Activated naive CD8-positive, alpha-beta T cell treated with anti-CD3 and anti-CD28 coated beads, Interleukin-2, amount 50 U/mL, for 16 hours (primary cell): ENCODE measurements around the gene RAD51B.
"Not testable (repeated sequence)": the region's sequence is repeated elsewhere in the genome, so short reads cannot be mapped to it uniquely, and the experiment has no call there.

Experiments
- DNase-seq: peaks from one replicate; pipeline ENCODE4 v3.0.0-alpha.2; 2020; ENCODE audit warnings: low read depth, low spot score

RAD51B gene

DNA sequence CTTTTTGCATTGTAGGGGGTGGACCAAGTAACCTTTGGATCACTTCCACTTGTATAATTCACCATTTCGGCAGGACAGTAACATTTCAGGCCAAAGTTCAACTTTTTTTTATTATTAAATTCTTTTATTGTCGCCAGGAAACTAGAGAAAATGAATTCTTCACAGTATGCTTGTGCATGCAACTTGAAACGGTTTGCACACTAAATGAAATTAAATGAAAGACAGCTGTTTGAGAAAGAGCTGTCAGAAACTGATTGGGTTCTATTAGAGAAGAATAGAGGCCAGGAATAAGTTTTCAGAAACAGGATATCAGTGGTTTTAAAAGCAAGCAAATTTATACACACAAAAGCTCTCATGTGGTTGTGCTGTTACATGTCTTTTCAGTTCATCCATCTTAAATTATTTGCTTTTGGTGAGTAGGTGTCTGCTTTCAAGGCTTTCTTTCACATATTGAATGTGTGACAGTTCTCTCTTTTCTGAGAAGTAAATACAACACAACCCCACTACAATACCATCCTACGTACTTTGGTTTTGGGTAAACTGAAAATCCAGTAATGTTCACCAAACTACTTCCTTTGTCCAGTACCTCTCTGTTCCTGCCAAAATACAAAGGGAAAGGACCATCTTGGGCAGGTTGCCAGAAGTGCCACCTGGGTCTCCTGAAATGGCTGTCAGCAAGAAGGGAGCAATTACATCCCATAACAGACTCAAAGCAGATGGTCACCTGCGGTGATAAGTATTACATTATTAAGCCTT is 291.7 kb downstream of the RAD51B start:
- no peak for DNase-seq

DNA sequence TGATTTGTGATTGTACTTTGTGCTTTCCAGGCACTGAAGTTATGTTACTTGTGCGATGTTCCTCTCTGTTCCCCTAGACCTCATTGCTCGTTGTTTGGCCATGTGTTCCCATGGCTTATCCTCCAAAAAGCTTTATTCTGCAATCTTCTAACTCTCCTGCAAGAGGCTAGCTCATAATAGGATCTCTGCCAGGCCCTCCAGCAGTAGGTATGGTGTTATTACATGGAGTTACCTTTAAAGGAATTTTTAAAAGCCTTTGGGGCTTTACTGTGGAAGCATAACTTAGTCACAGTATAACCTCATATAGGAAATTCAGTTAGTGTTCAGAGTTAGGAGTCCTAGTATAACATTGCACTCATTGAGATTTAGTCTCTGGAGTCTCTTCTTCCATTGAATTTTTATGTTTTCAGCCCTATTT is 292.3 kb downstream of the RAD51B start:
- no peak for DNase-seq

DNA sequence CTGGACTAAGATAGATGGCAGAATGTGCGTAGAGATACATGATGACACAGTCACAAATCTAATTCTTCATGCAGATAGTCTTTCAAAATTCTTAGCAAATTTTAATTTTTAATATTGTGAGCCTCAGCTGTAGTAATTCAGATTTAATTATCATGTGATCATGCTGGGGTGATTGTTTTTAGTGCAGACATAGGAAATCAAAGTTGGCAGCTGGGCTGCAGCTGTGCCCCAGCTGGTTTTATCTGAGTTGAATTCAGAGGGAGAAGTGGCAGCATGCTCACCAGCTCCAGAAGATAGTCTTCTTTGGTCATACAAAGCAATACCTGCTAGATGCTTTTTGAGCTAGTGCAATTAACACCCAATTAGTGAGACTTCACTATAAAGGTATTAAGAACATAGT is 292.9 kb downstream of the RAD51B start:
- DNase-seq, result no peak

DNA sequence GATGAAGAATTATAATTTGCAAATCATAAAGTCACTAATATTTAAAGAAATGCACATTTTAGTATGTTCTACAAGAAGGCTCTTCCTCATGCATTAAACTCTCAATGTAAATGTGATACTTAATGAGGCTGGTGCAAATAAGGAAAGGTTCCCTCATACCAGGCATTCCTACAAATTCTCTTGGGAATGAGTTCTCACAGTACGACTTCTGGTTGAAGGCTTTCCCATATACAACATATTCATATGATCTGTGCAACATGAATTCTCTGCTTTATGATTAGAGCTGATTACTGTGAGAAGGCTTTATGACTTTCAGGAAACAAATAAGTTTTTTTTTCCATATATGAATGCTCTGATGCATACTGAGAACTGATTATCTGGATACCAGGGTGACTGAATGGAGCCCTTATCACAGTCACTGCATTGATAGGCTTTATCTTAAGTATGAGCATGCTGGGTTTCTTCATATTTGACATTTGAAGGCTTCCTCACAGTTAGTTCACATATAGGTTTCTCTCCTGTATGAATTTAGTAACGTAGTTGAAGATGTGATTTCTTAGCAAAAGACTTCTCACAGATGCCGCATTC is 293.9 kb downstream of the RAD51B start:
- DNase-seq, result no peak

DNA sequence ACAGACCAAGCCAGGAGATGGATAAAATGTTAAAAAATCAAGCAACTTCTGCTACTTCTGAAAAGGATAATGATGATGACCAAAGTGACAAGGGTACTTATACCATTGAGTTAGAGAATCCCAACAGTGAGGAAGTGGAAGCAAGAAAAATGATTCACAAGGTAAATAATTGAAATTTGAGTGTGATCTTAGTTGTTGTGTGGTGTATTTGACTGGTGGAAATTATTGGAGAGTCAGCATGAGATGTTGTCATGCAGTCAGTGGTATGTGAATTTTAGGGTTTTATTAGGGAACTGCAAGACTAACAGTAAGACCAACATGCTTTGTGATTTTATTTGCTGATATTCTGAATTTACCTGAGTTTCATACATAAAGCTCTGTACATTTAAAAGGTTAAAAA is 296.4 kb downstream of the RAD51B start:
- not testable (repeated sequence) for DNase-seq

DNA sequence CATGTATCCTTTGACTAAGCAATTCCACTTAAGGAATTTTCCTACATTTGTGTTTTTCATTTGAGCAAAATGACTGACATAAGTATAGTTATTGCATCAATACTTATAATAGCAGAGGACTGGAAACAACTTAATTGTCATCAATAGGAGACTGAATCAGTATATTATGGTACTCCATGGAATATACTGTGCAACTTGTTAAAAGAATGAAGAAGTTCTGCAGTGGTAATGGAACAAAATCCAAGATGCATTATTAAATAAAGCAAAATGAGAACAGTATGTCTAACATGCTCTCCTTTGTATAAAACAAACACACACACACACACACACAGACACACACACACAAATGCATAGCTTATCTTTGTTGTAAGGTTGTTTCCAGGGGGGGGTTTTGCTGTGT is 303.1 kb downstream of the RAD51B start:
- DNase-seq, result no peak

DNA sequence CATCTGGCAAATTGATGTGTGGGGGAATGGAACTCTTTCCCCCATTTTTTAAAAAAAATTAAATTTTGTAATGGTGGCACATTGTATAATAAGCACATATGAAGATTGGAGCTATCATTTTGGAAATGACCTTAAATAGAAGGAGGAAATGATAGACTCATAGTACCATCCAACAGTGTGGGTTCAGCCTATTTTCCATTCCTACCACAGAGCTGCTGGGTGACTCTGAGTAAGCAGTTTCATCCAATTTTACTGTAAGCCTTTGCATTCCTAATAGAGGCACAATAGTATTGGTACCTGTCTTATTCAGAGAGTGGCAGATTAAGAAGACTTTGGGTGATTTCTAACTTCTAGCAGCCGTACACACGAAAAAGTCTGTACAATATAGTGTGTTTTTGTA is 304.5 kb downstream of the RAD51B start:
- no peak for DNase-seq

DNA sequence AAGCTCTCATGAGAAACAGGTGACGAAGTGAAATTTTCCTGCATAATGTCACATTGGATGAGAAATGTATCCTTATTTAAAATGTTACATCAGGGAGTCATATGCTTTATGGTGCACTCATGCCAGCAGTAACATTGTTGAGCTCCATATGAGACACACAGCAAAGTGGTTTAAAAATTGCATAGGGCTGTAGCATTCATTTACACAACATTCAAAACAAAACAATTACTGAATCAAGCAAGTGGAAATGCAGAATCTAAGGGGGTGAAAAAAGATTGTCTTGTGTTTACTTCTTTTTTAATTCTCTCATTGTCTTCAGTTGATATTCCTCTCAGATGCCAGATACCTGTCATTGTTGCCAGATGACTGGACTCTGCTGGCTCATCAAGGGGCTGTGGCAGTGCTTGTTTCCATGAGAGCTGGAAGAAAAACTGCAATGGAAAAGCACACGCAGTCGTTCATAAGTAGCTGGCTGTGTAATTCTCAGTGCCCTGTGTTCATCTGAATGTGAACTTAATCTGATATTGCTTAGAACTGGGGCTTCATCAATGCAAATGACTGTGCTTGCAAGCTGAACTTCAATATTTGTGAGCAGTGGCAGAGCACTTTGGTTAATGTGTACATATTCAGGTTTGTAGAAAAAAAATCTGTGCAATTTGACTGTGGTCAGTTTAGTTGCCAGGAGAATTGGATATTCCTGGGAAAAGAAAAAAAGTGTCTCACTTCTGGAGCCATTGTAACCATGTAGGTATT is 305.6 kb downstream of the RAD51B start:
- no peak for DNase-seq

DNA sequence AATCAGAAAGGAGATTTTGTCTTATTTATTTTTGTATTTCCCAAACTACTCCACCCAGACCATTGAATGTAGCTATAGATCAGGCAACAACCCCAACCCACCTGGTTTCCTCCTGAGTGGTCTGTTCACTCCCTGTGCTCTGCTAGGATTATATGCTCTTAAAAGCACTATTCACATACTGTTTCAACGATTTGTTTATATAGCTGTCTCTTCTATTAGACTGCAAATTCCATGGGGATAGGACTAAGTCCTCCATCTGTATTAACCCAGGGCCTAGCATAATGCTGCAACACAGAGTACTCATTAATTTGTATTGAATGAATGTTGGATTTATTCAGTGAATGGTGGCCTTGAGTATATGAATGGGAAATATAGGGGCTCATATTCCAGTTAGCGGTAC is 307.6 kb downstream of the RAD51B start:
- DNase-seq, result no peak

DNA sequence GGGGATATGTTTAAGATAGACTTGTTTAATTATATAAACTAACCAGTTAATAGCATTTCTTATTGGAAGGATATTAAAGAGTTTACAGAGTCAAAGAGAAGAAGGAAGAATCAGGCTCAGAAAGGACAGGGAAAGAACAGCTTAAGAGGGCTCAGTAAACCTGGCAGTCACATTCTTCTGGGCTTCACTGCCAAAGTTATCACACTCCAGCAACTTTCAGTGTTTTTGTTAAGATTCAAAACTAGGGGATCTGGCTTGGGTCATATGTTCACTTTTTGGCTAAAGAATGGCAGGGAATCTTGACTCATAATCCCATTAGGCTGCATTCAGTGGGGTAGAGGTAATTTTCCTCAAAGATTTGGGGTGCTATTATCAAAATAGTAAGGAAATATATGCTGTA is 312.3 kb downstream of the RAD51B start:
- no peak for DNase-seq

DNA sequence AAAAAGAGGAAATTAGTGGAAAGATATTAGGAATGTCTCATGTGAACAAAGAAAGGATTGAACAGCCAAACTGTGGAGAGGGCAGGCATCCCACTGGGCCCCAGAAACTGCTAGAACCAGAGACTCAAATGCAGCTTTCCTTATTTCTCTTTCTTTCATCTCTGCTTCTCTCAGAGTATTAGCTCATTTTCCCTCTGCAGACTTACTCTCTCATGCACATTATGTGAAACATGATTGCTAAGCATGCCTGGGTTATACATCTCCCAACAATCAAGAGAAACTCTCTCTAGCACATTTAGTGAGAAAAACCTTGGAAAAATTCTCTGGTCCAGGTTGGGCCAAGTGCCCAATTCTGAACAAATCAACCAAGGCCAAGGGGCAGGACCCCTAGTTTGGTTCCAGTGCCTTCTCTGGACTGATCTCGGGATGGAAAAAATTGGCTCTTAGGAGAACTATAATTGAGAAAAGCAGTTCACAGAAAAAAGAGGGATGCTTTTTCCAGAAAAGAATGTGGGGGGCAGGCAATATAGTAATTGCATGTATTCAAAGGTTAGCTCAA is 313.1 kb downstream of the RAD51B start:
- DNase-seq, result no peak

DNA sequence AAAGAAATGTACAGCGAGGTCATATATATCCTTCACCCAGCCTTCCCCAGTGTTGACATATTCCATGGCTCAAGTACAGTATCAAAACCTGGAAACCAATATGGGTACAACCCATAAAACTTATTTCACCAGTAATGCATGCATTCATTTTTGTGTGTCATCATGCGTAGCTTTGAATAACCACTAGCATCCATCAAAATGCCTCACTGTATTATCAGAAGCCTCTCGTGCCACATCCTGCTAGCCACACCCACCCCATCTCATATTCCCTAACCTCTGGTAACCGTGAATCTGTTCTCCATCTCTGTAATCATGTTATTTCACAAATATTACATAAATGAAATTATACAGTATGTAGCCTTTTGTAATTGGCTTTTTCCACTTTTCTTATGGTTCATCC is 314.3 kb downstream of the RAD51B start:
- DNase-seq, result no peak

DNA sequence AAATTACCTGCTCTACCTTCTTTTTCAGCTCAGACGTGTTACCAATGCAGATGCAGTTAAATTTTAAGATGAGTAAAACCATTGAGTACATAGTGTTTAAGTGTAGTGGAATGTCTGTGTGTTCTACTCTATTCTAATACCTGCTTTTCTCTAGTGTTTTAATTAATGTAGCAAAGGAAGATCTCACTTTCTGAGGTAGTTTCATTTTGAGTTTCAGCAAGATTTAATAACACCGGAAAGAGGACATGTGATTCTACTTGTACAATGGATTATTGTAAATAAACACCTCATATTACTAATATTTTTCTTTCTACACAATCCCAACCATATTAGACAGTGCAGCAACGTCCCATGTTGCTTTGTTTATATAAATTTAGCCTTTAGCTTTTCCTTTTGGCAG is 315.4 kb downstream of the RAD51B start:
- no peak for DNase-seq

DNA sequence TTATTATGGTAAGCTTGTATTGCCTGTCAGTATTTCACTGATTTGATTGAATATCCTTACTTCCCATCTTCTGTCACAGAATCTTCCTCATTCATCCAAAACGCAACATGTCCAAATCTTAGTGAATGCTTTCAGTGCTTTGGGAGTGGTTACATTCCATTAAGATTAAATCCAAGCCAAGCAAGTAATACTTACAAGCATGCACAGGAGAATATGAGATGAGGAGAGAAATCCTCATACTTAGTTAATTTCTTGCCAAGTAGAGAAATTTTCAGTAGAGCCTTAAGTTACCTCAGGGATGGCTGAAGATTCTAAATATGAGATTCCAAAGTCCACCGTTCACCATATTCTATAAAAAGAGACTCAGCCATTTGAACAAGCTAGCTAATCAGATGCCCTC is 316.0 kb downstream of the RAD51B start:
- DNase-seq, result no peak

DNA sequence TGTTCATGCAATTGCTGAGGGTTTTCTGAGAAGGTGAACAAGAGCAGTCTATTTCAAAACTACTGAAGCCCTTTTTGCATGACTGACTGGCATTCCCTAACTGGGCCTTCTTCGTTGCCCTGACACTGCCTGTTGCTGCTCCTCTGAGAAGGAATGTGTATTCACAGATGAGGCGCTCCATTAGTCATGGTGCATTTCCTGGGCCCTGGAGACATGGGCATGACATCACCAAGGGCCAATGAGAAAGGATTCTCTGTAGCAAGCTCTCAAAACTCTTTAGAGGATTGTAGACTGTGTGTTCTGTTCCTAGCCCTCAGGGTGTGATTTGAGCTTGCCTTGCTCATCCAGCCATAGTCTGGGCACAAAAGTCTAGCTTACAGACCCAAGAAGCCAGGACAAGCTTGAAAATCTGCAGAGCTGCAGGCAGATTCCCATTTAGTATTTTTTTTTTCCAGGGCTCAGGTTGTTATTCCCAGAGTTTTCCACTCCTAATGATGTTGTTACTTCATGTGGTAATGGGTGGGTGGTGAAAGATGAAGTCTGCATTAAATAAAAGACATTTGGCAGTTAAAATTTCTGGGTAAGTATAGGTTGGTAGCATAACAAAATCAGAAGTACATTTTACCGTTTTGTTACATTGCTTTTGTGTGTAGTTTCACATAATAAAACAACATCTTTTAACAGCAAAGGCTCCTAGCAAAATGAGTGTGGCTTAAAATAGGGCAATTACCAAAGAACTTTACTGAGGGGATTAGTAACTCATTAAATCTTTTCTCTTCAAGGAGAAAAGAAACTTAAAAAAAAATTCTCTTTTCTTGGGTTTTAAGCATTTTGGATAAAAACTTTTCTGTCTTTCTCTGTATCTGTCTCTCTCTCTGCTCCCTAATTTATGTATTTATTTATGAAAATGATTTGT is 318.4 kb downstream of the RAD51B start:
- no peak for DNase-seq

DNA sequence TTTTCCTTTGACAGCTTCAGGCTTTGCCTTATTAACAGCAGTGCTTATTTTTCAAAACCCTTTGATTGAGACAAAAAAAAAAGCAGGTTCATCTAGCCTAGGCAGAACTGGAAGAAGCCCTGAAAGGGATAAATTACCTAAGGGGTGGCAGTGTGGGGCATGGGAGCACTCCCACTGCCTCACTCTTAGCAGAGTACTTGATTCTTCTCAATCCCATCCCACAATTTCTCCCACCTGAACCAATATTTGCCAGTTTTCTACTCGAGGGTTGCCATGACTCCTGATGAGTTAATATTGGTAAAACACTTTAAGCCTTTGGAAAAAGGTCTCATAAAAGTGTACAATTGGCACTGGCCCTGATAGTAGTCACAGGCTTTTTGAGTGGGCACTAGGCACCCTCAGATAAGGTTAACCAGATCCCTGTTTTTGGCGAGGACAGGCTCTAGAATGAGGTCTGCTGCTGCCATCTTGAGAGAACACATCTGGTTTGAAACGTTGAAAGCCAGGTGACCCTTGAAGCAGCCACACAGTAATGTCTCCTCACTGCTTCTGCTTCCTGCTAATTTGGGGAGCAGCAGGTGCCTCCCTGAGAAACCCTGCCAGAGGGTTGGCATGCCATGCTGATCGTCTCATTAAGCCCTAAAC is 320.0 kb downstream of the RAD51B start:
- DNase-seq, result no peak

DNA sequence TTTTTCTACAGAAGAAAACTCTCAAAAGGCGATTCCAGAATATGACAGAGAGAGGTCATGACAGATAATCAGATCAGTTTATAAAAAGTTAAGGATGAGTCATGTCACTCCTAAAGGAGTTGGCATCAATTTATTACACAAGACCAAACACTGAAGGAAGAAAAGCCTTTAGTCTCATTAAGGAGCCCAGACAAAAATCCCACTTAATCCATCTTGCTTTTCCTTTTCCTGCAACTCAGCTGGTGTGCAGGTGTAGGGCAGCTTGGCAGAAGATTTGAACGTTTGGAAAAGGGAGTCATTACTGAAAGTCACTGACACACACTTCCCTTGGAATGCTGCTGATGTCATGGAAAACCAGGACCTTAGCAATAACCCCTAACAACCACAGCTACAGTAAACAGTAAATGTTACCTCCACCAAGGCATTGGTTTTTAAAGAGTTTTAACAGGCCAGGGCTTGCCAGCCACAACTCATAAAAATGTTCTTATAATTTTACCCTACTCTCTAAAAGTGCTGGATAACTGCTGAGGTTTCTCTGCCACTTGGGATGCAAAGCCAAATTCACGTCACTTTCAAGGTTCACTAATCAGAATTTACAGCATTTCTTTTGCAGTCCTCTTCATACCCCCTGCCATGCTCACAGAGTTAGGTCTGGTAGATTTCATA is 320.6 kb downstream of the RAD51B start:
- no peak for DNase-seq

DNA sequence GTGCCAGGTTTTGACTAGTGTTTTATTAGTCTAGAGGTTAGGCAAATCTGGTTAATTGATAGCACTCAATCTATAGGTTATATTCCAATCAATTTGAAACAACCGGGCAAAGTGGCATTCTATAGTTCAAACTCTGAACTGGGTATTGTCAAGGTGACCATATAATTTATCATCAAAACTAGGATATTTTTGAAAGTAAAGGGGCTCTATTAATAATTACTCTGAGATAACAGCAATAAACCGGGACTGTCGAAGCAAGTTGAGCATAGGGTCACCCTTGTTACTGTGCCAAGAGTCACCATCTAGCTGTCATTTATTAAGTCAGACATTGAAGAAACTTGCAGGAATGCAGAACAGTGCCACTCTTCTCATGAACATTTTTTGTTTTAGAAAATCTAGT is 321.2 kb downstream of the RAD51B start:
- no peak for DNase-seq

DNA sequence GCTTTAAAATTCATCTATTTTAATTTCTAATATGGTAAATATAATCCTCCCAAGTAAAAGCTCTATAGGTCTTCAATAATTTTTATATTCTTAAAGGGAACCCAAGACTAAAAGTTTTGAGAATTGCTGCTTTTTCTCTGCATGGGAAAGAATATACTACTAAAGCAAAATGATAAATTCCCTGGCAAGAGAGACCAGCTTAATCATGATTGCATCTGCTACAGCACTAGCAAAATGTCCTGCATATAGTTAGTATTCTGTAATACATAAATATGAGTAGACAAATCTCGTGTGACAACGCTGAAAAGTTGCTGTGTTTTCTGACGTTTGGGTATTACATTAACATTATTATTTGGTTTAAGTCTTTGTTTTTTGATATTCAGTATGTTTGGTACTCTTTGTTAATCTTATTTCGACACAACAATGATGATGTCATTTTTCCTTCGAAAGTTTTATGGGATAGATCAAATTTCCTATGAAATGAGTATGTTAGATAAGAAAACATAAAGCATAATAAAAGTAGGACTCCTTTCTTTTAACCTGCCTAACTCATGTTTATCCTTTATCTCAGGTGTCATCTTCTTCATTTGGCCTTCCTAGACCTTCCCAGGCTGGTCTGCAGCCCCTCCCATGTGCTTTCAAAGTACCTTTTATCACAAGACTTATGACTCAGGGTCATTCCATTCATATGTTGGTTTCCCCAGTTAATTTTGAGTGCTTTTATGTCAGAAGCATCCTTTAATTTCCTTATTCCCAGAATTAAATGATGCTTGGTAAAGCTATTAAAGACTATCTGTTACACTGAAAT is 321.9 kb downstream of the RAD51B start:
- no peak for DNase-seq
